NCI-H2171 (cell line): ENCODE results near the gene HNRNPA0.
A peak's percentile ranks its signal among the peaks of the same experiment; 100 is the strongest.
"Not testable (repeated sequence)": the region's sequence is repeated elsewhere in the genome, so short reads cannot be mapped to it uniquely, and the experiment has no call there.

Experiments
- DNase-seq: peaks from one replicate; lab custom pipeline; 2025; lab: John Stamatoyannopoulos, UW

Gene HNRNPA0

DNA sequence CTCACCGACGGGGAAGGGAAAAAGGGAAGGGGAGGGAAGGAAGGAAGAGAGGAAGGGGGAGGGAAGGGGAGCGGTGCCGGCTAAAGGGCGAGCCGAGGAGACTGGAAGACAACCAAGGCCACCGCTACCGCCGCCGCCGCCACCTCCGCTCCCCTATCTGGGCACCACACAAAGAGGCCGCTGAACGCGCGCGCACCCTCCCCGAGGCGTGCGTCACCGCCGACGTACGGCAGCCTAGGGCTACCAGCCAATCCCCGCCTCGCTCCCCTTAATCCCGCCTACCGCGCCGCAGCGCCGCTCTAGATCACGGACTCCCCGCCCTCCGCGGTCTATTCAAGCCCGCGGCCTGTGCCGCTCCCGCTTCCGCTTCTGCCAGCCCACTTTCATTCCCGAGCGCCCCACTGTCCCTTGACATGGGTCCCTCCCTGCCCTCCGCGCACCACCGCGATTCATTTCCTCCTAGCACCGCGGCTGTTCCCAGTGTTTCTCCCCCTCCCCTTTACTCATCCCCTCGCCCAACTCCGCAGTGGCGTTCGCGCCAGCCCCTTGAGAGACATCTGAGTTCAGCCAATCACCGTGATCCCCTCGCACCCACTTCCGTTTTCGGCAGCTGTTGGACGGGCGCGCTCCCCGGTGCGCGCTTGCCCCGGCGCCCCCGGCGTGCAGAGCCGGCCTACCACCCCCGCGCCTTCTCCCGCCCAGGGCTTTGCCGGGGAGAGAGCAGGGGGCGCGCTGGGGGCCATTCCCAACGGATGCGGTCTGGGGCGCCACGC lies at the start of gene HNRNPA0:
Gene HNRNPA0 (minus strand): TSS at position 176 of the 773 bp plus-strand sequence. CDS start 297 bp downstream, outside the sequence.
- peak; percentile 85 for DNase-seq

GRCh38 chr5:137802282-137803210 lies 48.4 kb upstream of the HNRNPA0 start:
- DNase-seq, result no peak

DNA sequence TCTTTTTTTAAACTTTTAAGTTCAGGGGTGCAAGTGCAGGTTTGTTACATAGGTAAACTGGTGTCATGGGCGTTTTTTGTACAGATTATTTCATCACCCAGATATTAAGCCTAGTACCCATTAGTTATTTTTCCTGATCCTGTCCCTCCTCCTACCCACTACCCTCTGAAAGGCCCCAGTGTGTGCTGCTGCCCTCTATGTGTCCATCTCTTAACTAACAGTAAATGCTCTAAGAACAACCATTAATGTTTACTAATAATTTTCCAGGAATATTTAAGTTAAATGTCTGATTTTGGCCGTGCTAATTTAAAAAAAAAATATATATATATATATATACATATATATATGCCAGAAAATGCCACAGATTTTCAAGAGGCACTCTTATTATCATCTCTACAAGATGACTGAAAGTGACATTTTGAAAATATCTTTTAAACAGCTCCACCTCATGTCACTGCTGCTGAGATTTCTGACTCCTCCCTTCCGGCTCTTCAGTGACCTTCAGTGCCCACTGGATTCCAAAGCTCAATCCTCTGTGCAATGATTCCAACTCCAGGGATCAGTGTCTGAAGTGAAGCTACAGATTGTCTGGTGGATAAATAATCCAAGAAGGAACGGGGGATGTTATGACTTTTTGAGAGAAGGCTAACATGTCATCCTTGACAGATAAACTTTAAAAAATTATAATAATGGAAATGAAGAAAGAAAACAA lies 46.7 kb upstream of the HNRNPA0 start:
- DNase-seq, result no peak

DNA sequence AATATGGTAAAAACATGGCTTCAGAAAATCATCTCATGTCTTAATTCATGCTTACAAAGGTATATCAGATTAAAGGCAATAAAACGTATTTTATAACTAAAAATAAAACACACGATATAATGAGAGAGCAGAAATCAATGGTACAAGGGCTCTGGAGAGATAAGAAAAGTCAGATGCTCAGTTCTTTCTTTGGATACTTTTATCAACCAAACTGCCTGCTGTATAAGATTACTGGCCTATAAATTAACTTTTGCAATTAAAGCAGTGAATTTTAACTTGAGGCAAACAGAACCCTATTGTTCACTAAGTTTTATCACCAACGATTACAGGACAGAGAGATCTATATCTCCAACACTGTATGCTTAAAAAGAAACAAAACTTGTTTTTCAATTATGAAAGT lies 42.1 kb upstream of the HNRNPA0 start:
- no peak for DNase-seq

DNA sequence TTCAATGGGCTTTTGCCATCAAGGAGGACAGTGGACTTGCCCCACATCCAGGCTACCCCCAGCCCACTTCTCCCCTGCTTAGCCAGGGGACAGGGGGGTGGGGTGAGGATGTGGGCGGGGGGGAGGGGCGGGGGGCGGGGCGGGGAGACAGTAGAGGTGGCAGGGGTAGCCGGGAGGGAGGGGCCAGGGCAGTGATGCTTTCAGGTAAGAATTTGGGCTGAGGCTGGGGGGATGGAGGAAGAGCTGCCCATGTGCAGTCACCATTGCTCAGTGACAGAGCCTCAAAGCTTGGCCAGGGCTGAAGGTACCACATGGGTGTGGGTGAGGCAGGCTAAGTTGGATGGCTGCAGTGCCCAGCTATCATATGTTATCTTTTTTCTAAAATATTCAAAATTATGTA lies 40.7 kb upstream of the HNRNPA0 start:
- DNase-seq, result no peak

DNA sequence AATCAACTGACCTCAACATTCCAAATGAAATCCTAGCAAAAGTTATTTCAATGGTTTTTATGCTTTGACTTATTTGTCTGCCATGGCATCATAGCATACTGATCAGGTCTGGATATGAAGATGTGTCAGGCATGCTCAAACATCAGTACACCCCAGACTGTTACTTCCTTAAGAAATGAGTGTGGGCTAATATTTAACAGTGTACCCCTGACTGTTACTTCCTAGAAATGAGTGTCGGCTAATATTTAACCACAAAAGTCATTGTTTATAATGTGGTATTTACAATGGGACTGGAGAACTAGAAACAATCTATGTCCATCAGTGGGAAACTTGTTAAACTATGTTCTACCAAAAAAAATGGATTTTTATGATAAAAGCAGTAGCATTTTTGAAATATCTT lies 38.1 kb upstream of the HNRNPA0 start:
- no peak for DNase-seq

DNA sequence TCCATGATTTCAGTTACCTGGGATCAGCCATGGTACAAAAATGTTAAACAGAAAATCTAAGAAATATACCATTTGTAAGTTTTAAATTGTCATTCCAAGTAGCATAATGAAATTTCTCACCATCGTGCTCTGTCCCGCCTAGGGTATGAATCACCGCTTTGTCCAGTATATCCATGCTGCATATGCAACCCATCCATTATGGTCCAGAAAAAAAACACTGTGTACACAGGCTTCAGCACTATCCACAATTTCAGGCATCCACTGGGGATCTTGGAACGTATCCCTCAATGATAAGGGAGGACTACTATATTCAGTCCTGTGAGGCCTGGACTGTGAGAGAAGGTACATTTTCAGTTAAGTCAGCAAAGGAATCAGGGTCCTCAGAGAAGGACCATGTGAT lies 37.6 kb upstream of the HNRNPA0 start:
- no peak for DNase-seq

DNA sequence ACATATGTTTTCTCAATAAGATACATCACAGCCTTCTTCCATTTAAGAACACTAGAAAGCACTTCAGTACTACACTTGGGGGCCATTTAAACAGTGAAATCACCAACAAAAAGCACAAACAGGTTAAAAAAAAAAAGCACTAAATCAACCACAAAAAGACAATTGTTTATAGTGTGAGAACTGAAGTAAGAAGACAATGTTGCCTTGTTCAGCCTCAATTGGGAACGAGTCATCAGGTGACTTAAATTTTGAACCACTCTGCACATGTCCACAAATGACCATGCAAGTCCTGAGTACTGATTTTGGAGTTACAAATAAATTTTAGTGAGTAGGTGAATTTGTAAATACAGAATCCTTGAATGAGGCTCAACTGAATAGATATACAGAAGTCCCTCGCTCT lies 37.2 kb upstream of the HNRNPA0 start:
- DNase-seq, result no peak

GRCh38 chr5:137788560-137788959 lies 34.4 kb upstream of the HNRNPA0 start:
- not testable (repeated sequence) for DNase-seq

GRCh38 chr5:137782984-137783536 lies 28.9 kb upstream of the HNRNPA0 start:
- no peak for DNase-seq

DNA sequence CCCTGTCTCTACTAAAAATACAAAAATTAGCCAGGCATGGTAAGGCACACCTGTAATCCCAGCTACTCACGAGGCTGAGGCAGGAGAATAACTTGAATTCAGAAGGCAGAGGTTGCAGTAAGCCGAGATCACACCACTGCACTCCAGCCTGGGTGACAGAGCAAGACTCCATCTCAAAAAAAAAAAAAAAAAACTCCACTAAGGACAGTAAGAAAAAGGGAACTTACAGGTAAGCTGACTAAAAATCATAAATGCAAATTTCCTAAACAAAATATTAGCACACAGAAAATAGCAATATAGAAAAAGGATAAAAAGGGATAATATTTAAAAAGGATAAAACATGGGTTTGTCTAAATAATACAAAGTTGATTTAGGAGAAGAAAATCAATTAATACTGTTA lies 27.9 kb upstream of the HNRNPA0 start:
- DNase-seq, result no peak

DNA sequence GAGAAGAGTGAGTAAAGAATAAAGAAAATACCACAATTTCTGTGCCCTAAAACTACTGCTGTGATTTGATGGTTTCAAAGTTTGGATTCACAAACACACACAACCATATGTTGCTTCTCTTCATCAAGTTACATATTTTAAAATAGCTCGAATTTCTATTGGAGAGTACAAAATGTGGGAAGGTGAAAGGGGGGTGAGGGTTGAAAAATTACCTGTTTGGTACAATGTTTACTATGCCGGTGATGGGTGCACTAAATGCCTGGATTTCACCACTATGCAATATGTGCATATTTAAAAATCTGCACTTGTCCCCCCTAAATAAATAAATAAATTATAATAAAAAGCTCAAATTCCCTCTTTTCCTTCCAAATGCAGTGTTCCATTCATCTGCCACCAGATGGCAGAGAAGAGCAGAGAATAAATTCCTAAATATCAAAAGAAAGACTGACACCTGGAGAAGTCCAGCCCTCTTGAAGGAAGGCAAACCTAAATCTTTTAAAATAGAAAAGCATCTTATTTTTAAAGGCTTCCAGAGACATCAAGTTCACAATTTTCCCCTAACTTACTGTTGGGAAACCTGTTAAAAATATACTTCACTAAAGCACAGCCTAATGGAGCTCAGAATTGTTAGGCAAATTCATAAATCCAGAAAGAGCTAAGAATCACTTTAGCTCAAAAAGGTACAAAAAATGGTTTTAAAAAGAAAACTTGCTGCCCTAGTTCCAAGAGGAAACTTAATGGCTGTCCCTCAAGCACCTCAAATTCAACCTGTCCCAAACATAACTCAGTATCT lies 24.8 kb upstream of the HNRNPA0 start:
- peak; percentile 15 for DNase-seq

DNA sequence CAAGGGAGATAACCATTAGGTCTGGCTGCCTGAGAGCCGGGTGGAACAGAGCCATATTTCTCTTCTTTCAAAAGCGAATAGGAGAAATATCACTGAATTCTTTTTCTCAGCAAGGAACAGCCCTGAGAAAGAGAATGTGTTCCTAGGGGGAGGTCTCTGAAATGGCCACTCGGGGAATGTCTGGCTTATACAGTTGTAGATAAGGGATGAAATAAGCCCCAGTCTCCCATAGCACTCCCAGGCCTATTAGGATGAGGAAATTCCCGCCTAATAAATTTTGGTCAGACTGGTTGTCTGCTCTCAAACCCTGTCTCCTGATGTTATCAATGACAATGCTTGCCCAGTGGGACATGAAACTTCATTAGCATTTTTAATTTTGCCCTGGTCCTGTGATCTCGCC lies 13.8 kb upstream of the HNRNPA0 start:
- DNase-seq, result not testable (repeated sequence)

- no peak for DNase-seq
Observed at GRCh38 chr5:137761566-137761965, 7.4 kb upstream of the HNRNPA0 start.

DNA sequence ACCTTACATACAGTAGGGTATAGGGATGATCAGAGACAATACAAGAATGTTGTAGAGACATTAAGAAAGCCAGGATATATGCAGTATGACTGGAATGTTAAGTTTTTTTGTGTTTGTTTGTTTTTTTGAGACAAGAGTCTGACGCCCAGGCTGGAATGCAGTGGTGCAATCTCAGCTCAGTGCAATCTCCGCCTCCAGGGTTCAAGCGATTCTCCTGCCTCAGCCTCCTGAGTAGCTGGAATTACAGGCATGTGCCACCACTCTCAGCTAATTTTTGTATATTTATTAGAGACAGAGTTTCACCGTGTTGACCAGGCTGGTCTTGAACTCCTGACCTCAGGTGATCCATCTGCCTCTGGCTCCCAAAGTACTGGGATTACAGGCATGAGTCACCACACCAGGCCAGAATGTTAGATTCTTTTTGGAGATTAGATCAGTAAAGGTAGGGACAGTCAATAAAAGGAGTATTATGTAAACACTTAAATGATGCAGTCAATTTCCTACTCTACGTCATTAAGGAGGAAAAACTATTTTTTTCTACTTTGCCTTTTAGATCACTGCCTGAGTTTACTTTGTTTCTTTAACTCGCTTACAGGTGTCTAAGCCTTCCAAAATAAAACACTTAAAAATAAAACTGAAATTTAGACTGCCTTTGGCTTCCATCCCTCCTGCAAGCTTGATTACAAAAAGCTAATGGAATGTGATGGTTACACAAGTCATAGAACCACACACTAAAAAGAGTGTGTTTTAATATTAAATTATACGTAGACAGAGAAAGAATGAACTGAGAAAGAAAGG lies 6.8 kb upstream of the HNRNPA0 start:
- no peak for DNase-seq

DNA sequence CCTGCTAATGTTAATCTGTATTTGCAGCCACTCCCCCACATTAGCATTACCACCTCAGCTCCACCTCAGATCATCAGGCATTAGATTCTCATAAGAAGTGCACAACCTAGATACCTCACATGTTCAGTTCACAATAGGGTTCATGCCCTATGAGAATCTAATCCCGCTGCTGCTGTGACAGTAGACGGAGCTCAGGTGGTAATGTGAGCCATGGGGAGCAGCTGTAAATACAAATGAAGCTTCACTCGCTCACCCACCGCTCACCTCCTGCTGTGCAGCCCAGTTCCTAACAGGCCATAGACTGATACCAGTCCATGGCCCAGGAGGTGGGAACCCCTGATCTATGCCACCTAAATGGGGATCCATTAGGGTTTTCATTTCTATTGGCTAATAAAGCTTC lies 6.1 kb upstream of the HNRNPA0 start:
- DNase-seq, result no peak

- DNase-seq, result no peak
Observed at GRCh38 chr5:137758715-137759306, 4.6 kb upstream of the HNRNPA0 start.

- no peak for DNase-seq
Observed at GRCh38 chr5:137758121-137758520, 4.0 kb upstream of the HNRNPA0 start.

GRCh38 chr5:137757634-137758033 lies 3.5 kb upstream of the HNRNPA0 start:
- DNase-seq, result no peak
